Stomach (tissue), 4 donors: ENCODE data around the gene SIRPD.

ENCODE experiments used
- POLR2AphosphoS5 ChIP-seq, 3 donors: sonication (generic); formaldehyde crosslinking; IDR thresholded peaks; one replicate each; pipeline ENCODE4 v1.6.1; 2016; ENCODE audit warnings: antibody characterized with exemption in 3 of 3
- TF ChIP-seq, protein P1 (sequence below), 7 experiments: fragments of 450-650 bp in 4 of 7; fragments of 200-600 bp in 3 of 7; sonication (generic) in 3 of 7; IDR thresholded peaks; one replicate each; pipeline ENCODE4 v1.5.1; 2016 to 2019; ENCODE audit warnings: antibody characterized with exemption in 7 of 7, control low read depth in 2 of 7, mild to moderate bottlenecking in 1 of 7

- no peak for TF ChIP-seq POLR2AphosphoS5 (IDR thresholded peaks at IDR 0.05)
- TF ChIP-seq, protein P1, sequence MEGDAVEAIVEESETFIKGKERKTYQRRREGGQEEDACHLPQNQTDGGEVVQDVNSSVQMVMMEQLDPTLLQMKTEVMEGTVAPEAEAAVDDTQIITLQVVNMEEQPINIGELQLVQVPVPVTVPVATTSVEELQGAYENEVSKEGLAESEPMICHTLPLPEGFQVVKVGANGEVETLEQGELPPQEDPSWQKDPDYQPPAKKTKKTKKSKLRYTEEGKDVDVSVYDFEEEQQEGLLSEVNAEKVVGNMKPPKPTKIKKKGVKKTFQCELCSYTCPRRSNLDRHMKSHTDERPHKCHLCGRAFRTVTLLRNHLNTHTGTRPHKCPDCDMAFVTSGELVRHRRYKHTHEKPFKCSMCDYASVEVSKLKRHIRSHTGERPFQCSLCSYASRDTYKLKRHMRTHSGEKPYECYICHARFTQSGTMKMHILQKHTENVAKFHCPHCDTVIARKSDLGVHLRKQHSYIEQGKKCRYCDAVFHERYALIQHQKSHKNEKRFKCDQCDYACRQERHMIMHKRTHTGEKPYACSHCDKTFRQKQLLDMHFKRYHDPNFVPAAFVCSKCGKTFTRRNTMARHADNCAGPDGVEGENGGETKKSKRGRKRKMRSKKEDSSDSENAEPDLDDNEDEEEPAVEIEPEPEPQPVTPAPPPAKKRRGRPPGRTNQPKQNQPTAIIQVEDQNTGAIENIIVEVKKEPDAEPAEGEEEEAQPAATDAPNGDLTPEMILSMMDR (IDR thresholded peaks at IDR 0.05), result no peak
These were observed 66.8 kb downstream of the SIRPD start for GRCh38 chr20:1490643-1491195.
